ENCODE results near the gene ZNF232. TPM values are rescaled to one million over a fixed set of nuclear protein-coding genes. Genes with fewer than 3 reads are reported as not detected.
"Not testable (repeated sequence)": the region's sequence is repeated elsewhere in the genome, so short reads cannot be mapped to it uniquely, and the experiment has no call there.

Gene ZNF232
- total and polyA plus RNA-seq, 9 donors, result 7.8 to 15.3 (median 11.1) TPM

GRCh38 chr17:5128905-5129535 lies 17.3 kb upstream of the ZNF232 start:
- H3K27ac ChIP-seq, result no peak overlapping the region
- WGBS, 3 donors, result 86 to 94% (median 94%) methylated on average over 11 of the region's 11 CpGs
- no peaks in the 10 kb centered on the region for H3K36me3 ChIP-seq
- no peaks in the 10 kb centered on the region for H3K4me1 ChIP-seq (ENCODE audit: insufficient read depth)
- H3K4me3 ChIP-seq, result no peak overlapping the region
- H3K27me3 ChIP-seq, result no peaks in the 10 kb centered on the region
- TF ChIP-seq POLR2A (IDR thresholded peaks at IDR 0.05) (no peak), CTCF (IDR thresholded peaks at IDR 0.05) (no peak), EP300 (IDR thresholded peaks at IDR 0.05) (no peak)
- H3K9me3 ChIP-seq, result no peaks in the 10 kb centered on the region
- intact Hi-C loops (cut with DNase I), result no loop called here
- no peak for DNase-seq

GRCh38 chr17:5128387-5128786 lies 16.7 kb upstream of the ZNF232 start:
- DNase-seq; intact Hi-C loops (cut with DNase I): not testable (repeated sequence)

GRCh38 chr17:5127910-5128309 lies 16.2 kb upstream of the ZNF232 start:
- no peaks in the 10 kb centered on the region for H3K9me3 ChIP-seq
- H3K27ac ChIP-seq, result no peak overlapping the region
- no peaks in the 10 kb centered on the region for H3K36me3 ChIP-seq
- no peaks in the 10 kb centered on the region for H3K27me3 ChIP-seq
- WGBS, 3 donors, result 67 to 75% (median 74%) methylated on average over 4 of the region's 4 CpGs
- DNase-seq, result no peak
- TF ChIP-seq EP300 (IDR thresholded peaks at IDR 0.05), result no peak
- no peak for TF ChIP-seq CTCF (IDR thresholded peaks at IDR 0.05)
- TF ChIP-seq POLR2A (IDR thresholded peaks at IDR 0.05), result no peak
- H3K4me1 ChIP-seq (ENCODE audit: insufficient read depth), result no peaks in the 10 kb centered on the region
- intact Hi-C loops (cut with DNase I), result no loop called here
- H3K4me3 ChIP-seq, result no peak overlapping the region

More at GRCh38 chr17:5128387-5128786, 16.7 kb upstream of the ZNF232 start:
- not testable (repeated sequence) for H3K9me3 ChIP-seq; H3K4me3 ChIP-seq; H3K36me3 ChIP-seq; H3K4me1 ChIP-seq (ENCODE audit: insufficient read depth); H3K27ac ChIP-seq; H3K27me3 ChIP-seq
- WGBS, 3 donors, result 71 to 86% (median 83%) methylated on average over 8 of the region's 8 CpGs

GRCh38 chr17:5126719-5127488 lies 15.2 kb upstream of the ZNF232 start:
- H3K4me1 ChIP-seq (ENCODE audit: insufficient read depth), result no peaks in the 10 kb centered on the region
- intact Hi-C loops (cut with DNase I), result no loop called here
- H3K36me3 ChIP-seq, result no peaks in the 10 kb centered on the region
- H3K9me3 ChIP-seq, result no peaks in the 10 kb centered on the region
- WGBS, 3 donors, result 75 to 80% (median 76%) methylated on average over 16 to 17 of the region's 17 CpGs
- TF ChIP-seq CTCF (IDR thresholded peaks at IDR 0.05) (no peak), POLR2A (IDR thresholded peaks at IDR 0.05) (no peak), EP300 (IDR thresholded peaks at IDR 0.05) (no peak)
- H3K4me3 ChIP-seq, result no peak overlapping the region
- H3K27me3 ChIP-seq, result no peaks in the 10 kb centered on the region
- no peak overlapping the region for H3K27ac ChIP-seq
- DNase-seq, result peak in 1 of 5 donors; percentile 11

GRCh38 chr17:5124896-5125295 lies 13.2 kb upstream of the ZNF232 start:
- intact Hi-C loops (cut with DNase I); H3K27ac ChIP-seq; H3K9me3 ChIP-seq; H3K4me3 ChIP-seq; H3K27me3 ChIP-seq; H3K36me3 ChIP-seq; DNase-seq; H3K4me1 ChIP-seq (ENCODE audit: insufficient read depth): not testable (repeated sequence)
- 73 to 77% (median 76%) methylated on average over 7 of the region's 7 CpGs for WGBS, 3 donors

GRCh38 chr17:5124125-5124760 lies 12.6 kb upstream of the ZNF232 start:
- H3K4me1 ChIP-seq (ENCODE audit: insufficient read depth); H3K27ac ChIP-seq; H3K27me3 ChIP-seq; H3K4me3 ChIP-seq; H3K9me3 ChIP-seq; intact Hi-C loops (cut with DNase I); H3K36me3 ChIP-seq; DNase-seq: not testable (repeated sequence)
- 75 to 88% (median 77%) methylated on average over 5 of the region's 5 CpGs for WGBS, 3 donors

Data from ovary (tissue), 9 donors.